Breast epithelium (tissue), 3 donors: ENCODE measurements around the gene CTNNA1.

Source experiments
- CTCF ChIP-seq, 3 donors: fragments of 450-650 bp; IDR thresholded peaks; one replicate each; pipeline ENCODE4 v1.5.1; 2016 to 2017; ENCODE audit warnings: antibody characterized with exemption in 3 of 3, mild to moderate bottlenecking in 3 of 3, moderate library complexity in 3 of 3
- POLR2A ChIP-seq: fragments of 450-650 bp; IDR thresholded peaks from one replicate; pipeline ENCODE4 v1.6.1; 2016; ENCODE audit warnings: antibody characterized with exemption, mild to moderate bottlenecking, moderate library complexity
- POLR2AphosphoS5 ChIP-seq, 3 donors: sonication (generic); formaldehyde crosslinking; IDR thresholded peaks; one replicate each; pipeline ENCODE4 v1.6.1; 2017; ENCODE audit warnings: antibody characterized with exemption in 3 of 3

GRCh38 chr5:138714694-138715093 lies 38.5 kb upstream of the CTNNA1 start:
- TF ChIP-seq CTCF (IDR thresholded peaks at IDR 0.05) (no peak), POLR2A (no peak), POLR2AphosphoS5 (IDR thresholded peaks at IDR 0.05) (no peak)
